ENCODE measurements around the gene EYA3. TPM values are rescaled to one million over a fixed set of nuclear protein-coding genes. Genes with fewer than 3 reads are reported as not detected.

Gene EYA3
- total RNA-seq, 1 experiment from 2014 or later = 29.4 TPM

GRCh38 chr1:27959792-27960603, 128.4 kb downstream of the EYA3 start, which contains the start of gene XKR8:
XKR8 (plus strand) TSS chr1:27959973; CDS start chr1:27960070, 97 bp downstream.
- Mint-ChIP-seq H3K9me3 (no peaks in the 10 kb centered on the region), H3K4me3 (peak within 1 kb of the TSS; percentile 79), H3K27ac (peak within 1 kb of the TSS; percentile 98), H3K4me1 (peaks cover 24% of the 10 kb centered on the region), H3K36me3 (0 out of 2 replicates have a peak, but pooled peaks cover 2% of the 10 kb centered on the region), H3K27me3 (ENCODE audit: low read depth) (no peaks in the 10 kb centered on the region)
- peak; percentile 89 for ATAC-seq
- POLR2A ChIA-PET = interaction anchor here (0.6 to 1.5 kb wide), 7 partner anchors 16 to 129 kb away, joined by 3 to 6 read pairs (median 4); partner anchors contain the start of genes EYA3 and PPP1R8
- CTCF ChIA-PET = interaction anchor here (0.6 to 2.7 kb wide), 14 partner anchors 10 to 210 kb away, joined by 3 to 17 read pairs (median 4); no protein-coding TSS in a partner anchor
- peak; percentile 86 for DNase-seq (ENCODE audit: low spot score)
- TF ChIP-seq NR2C2 (CRISPR knock-in tag; IDR thresholded peaks at IDR 0.05) (0 out of 2 replicates have a peak, but pooled peaks have one; percentile 44), ZBTB43 (CRISPR knock-in tag; IDR thresholded peaks at IDR 0.05) (peak; percentile 74; the same call in 1 of the 2 replicates), TEAD1 (CRISPR knock-in tag; IDR thresholded peaks at IDR 0.05) (0 out of 2 replicates have a peak, but pooled peaks have one; percentile 5), FOXK1 (CRISPR knock-in tag; IDR thresholded peaks at IDR 0.05) (0 out of 2 replicates have a peak, but pooled peaks have one; percentile 51), OVOL2 (CRISPR knock-in tag; IDR thresholded peaks at IDR 0.05; ENCODE audit: borderline replicate concordance) (no peak), HMGXB4 (CRISPR knock-in tag; IDR thresholded peaks at IDR 0.05) (peak; percentile 99), FOXP4 (CRISPR knock-in tag; IDR thresholded peaks at IDR 0.05) (0 out of 2 replicates have a peak, but pooled peaks have one; percentile 7), USF2 (CRISPR knock-in tag; IDR thresholded peaks at IDR 0.05) (0 out of 2 replicates have a peak, but pooled peaks have one; percentile 14), NFE2L1 (CRISPR knock-in tag; IDR thresholded peaks at IDR 0.05) (peak; percentile 82), NR3C1 (CRISPR knock-in tag; conservative IDR thresholded peaks at IDR 0.05; ENCODE audit: low read depth) (0 out of 2 replicates have a peak, but pooled peaks have one; percentile 68), ZNF281 (CRISPR knock-in tag; IDR thresholded peaks at IDR 0.05) (no peak), AR (CRISPR knock-in tag; IDR thresholded peaks at IDR 0.05) (no peak), ZNF317 (CRISPR knock-in tag; IDR thresholded peaks at IDR 0.05; ENCODE audit: borderline replicate concordance, low read depth) (0 out of 2 replicates have a peak, but pooled peaks have one; percentile 16), NFYB (CRISPR knock-in tag; conservative IDR thresholded peaks at IDR 0.05; ENCODE audit: low read depth) (0 out of 2 replicates have a peak, but pooled peaks have one; percentile 27), ELF4 (CRISPR knock-in tag; IDR thresholded peaks at IDR 0.05; ENCODE audit: low read depth) (peak; percentile 34; the same call in 1 of the 2 replicates), ERG (CRISPR knock-in tag; IDR thresholded peaks at IDR 0.05) (peak; percentile 62; the same call in 1 of the 2 replicates), E2F4 (CRISPR knock-in tag; IDR thresholded peaks at IDR 0.05; ENCODE audit: borderline replicate concordance, low read depth) (peak; percentile 83)

All from WTC11 (cell line).